HL-60 (cell line): ENCODE measurements around the gene KCNJ12.
"Not testable (repeated sequence)": the region's sequence is repeated elsewhere in the genome, so short reads cannot be mapped to it uniquely, and the experiment has no call there.

ENCODE experiments used
- DNase-seq, 2 experiments: peaks; one replicate each; pipeline ENCODE4 v3.0.0-alpha.2; 2010 to 2020; ENCODE audit warnings: low read depth in 1 of 2, low spot score in 1 of 2
- H3K27ac ChIP-seq: fragments of 250-450 bp; sonication (Bioruptor Pico); replicated peaks from 2 replicates; pipeline ENCODE4 v1.5.1; 2020; ENCODE audit warnings: mild to moderate bottlenecking, moderate library complexity
- H3K27me3 ChIP-seq: fragments of 250-450 bp; sonication (Bioruptor Pico); 2 replicates; pipeline ENCODE4 v1.5.1; 2021; ENCODE audit warnings: mild to moderate bottlenecking, moderate library complexity; ENCODE audit not compliant: insufficient read depth, poor library complexity, severe bottlenecking
- H3K4me3 ChIP-seq: replicated peaks from 2 replicates; pipeline ENCODE4 v1.5.1; 2011; ENCODE audit warnings: mild to moderate bottlenecking, control low read depth, low read length; ENCODE audit not compliant: insufficient read depth
- CTCF ChIP-seq: IDR thresholded peaks from one replicate; pipeline ENCODE4 v1.5.1; 2011; ENCODE audit warnings: low read length, control low read depth, inconsistent platforms; ENCODE audit not compliant: insufficient read depth
- GABPA ChIP-seq: IDR thresholded peaks from 2 replicates; pipeline ENCODE4 v1.6.1; 2012; ENCODE audit warnings: low read depth
- POLR2AphosphoS5 ChIP-seq: IDR thresholded peaks from 2 replicates; pipeline ENCODE4 v1.6.1; 2012; ENCODE audit warnings: low read depth
- REST ChIP-seq: IDR thresholded peaks from 2 replicates; pipeline ENCODE4 v1.6.1; 2012; ENCODE audit warnings: low read depth; ENCODE audit not compliant: insufficient replicate concordance
- SPI1 ChIP-seq: IDR thresholded peaks from 2 replicates; pipeline ENCODE4 v1.6.1; 2012; ENCODE audit warnings: low read depth, mild to moderate bottlenecking, borderline replicate concordance

The KCNJ12 gene

GRCh38 chr17:21414616-21415015 lies 38.5 kb downstream of the KCNJ12 start:
- DNase-seq, H3K4me3 ChIP-seq, H3K27ac ChIP-seq, H3K27me3 ChIP-seq: not testable (repeated sequence)

- not testable (repeated sequence) for DNase-seq, H3K27ac ChIP-seq, H3K27me3 ChIP-seq, H3K4me3 ChIP-seq
Observed at GRCh38 chr17:21415166-21415990, 39.2 kb downstream of the KCNJ12 start.

- H3K4me3 ChIP-seq, H3K27me3 ChIP-seq, H3K27ac ChIP-seq, DNase-seq: not testable (repeated sequence)
Observed at GRCh38 chr17:21416471-21416981, 40.4 kb downstream of the KCNJ12 start.

GRCh38 chr17:21417349-21417748 lies 41.2 kb downstream of the KCNJ12 start:
- not testable (repeated sequence) for H3K4me3 ChIP-seq, DNase-seq, H3K27me3 ChIP-seq, H3K27ac ChIP-seq

- no peak overlapping the region for H3K4me3 ChIP-seq
- H3K27me3 ChIP-seq: no peaks in the 10 kb centered on the region
- H3K27ac ChIP-seq: no peak overlapping the region
- no peak for TF ChIP-seq SPI1
- TF ChIP-seq CTCF: no peak
- TF ChIP-seq POLR2AphosphoS5: no peak
- no peak for TF ChIP-seq GABPA
- no peak for TF ChIP-seq REST
- no peak for DNase-seq
Observed at GRCh38 chr17:21417921-21418320, 41.8 kb downstream of the KCNJ12 start.

GRCh38 chr17:21418446-21419298 lies 42.5 kb downstream of the KCNJ12 start:
- no peak for DNase-seq
- no peak overlapping the region for H3K27ac ChIP-seq
- no peaks in the 10 kb centered on the region for H3K27me3 ChIP-seq
- no peak overlapping the region for H3K4me3 ChIP-seq
- TF ChIP-seq GABPA (no peak), REST (no peak), SPI1 (no peak), CTCF (no peak), POLR2AphosphoS5 (no peak)
